PFSK-1 (cell line): ENCODE results near the gene PKMYT1.

Source experiments
- FOXP2 ChIP-seq: optimal IDR thresholded peaks from 2 replicates; pipeline ENCODE3; 2011; ENCODE audit warnings: borderline replicate concordance, control low read depth, inconsistent platforms; ENCODE audit not compliant: insufficient read depth; ENCODE audit errors: extremely low read length, extremely low read depth
- POLR2AphosphoS5 ChIP-seq: IDR thresholded peaks from 2 replicates; pipeline ENCODE4 v1.6.1; 2012; ENCODE audit warnings: low read depth, mild to moderate bottlenecking, control low read depth, low read length, moderate library complexity
- SIN3A ChIP-seq: IDR thresholded peaks from 2 replicates; pipeline ENCODE4 v1.6.1; 2012; ENCODE audit warnings: mild to moderate bottlenecking, low read length, moderate library complexity, borderline replicate concordance; ENCODE audit not compliant: insufficient read depth
- TAF1 ChIP-seq: IDR thresholded peaks from 2 replicates; pipeline ENCODE4 v1.6.1; 2012; ENCODE audit warnings: low read length, control low read depth, borderline replicate concordance; ENCODE audit not compliant: insufficient read depth
- TF ChIP-seq, protein P1 (sequence below), 2 experiments: IDR thresholded peaks; 2 replicates each; pipeline versions ENCODE4 v1.6.1 to v1.8.0; 2011 to 2012; ENCODE audit warnings: low read depth in 2 of 2, low read length in 2 of 2, control low read depth in 1 of 2, inconsistent platforms in 1 of 2, mild to moderate bottlenecking in 1 of 2, moderate library complexity in 1 of 2; ENCODE audit not compliant: insufficient read depth in 1 of 2

PKMYT1 gene

DNA sequence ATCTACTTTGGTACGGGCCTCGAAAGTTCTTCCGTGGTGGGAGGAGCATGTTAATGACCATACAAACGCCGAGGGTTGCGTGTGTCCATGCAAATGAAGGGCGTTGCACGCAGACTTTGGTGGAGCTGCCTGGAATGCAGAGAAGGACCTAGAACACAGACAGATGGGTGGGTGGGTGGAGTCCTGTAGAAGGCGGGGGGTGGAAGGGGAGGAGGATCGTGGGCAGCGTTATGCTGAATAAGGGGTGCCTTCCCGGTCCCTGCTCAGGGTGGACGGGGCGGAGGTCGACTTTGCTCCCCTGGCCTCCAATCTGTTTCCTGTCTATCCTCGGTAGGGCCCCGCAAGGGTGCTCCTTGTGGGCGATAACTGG lies 11.9 kb downstream of the PKMYT1 start:
- TF ChIP-seq, protein P1, sequence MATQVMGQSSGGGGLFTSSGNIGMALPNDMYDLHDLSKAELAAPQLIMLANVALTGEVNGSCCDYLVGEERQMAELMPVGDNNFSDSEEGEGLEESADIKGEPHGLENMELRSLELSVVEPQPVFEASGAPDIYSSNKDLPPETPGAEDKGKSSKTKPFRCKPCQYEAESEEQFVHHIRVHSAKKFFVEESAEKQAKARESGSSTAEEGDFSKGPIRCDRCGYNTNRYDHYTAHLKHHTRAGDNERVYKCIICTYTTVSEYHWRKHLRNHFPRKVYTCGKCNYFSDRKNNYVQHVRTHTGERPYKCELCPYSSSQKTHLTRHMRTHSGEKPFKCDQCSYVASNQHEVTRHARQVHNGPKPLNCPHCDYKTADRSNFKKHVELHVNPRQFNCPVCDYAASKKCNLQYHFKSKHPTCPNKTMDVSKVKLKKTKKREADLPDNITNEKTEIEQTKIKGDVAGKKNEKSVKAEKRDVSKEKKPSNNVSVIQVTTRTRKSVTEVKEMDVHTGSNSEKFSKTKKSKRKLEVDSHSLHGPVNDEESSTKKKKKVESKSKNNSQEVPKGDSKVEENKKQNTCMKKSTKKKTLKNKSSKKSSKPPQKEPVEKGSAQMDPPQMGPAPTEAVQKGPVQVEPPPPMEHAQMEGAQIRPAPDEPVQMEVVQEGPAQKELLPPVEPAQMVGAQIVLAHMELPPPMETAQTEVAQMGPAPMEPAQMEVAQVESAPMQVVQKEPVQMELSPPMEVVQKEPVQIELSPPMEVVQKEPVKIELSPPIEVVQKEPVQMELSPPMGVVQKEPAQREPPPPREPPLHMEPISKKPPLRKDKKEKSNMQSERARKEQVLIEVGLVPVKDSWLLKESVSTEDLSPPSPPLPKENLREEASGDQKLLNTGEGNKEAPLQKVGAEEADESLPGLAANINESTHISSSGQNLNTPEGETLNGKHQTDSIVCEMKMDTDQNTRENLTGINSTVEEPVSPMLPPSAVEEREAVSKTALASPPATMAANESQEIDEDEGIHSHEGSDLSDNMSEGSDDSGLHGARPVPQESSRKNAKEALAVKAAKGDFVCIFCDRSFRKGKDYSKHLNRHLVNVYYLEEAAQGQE (IDR thresholded peaks at IDR 0.05; ENCODE audit: insufficient read depth in 1 of 2, low read depth in 2 of 2, low read length in 2 of 2): no peak
- TF ChIP-seq FOXP2 (no peak), TAF1 (no peak), POLR2AphosphoS5 (no peak), SIN3A (no peak)

DNA sequence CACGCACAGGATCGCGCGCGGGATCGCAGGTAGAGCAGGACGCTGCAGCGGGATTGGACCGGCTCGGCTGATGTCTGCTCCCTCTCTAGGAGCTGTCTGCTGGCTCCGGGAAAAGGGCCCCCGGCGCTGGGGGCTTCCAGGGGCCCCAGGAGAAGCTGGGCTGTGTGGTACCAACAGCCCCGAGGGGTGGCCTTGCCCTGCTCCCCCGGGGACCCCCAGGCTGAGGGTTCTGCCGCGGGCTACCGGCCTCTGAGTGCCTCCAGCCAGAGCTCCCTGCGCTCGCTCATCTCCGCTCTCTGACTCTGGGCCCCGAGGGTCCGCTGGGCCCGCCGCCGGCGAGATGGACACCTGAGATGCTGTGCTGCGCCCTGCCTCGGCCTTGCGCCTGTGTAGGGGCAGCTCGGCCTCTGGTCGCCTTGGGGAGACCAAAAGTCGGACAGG lies 12.5 kb downstream of the PKMYT1 start:
- TF ChIP-seq FOXP2 (no peak), POLR2AphosphoS5 (no peak), TAF1 (no peak), SIN3A (no peak)
- TF ChIP-seq, protein P1 (IDR thresholded peaks at IDR 0.05; ENCODE audit: insufficient read depth in 1 of 2, low read depth in 2 of 2, low read length in 2 of 2): no peak

DNA sequence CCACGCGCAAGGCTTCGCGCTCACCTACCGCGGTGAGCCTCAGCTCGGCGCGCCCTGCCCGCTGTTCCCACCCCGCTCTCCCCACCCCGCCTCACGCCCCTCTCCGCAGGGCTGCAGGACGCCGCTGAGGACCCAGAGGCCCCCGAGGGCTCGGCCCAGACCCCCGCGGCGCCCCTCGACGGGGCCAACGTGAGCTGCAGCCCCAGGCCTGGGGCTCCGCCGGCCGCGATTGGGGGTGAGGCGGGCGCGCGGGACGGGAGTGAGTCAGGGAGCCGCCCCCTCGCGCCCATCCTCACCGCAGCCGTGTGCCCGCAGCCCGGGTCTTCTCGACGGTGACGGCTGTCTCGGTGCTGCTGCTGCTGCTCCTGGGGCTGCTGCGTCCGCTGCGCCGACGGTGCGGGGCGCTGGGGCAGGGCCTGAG lies 13.0 kb downstream of the PKMYT1 start:
- TF ChIP-seq, protein P1 (IDR thresholded peaks at IDR 0.05; ENCODE audit: insufficient read depth in 1 of 2, low read depth in 2 of 2, low read length in 2 of 2): no peak
- TF ChIP-seq TAF1 (no peak), POLR2AphosphoS5 (no peak), SIN3A (no peak), FOXP2 (no peak)

DNA sequence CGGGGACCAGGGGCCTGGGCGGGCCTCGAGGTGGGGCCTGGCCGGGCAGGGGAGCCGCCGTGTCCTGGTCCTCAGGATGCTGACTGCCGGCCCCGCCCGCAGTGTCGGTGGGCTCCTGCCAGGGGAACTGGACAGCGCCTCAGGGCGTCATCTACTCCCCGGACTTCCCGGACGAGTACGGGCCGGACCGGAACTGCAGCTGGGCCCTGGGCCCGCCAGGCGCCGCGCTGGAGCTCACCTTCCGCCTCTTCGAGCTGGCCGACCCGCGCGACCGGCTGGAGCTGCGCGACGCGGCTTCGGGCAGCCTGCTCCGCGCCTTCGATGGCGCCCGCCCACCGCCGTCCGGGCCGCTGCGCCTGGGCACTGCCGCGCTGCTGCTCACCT lies 13.4 kb downstream of the PKMYT1 start:
- TF ChIP-seq SIN3A: no peak

DNA sequence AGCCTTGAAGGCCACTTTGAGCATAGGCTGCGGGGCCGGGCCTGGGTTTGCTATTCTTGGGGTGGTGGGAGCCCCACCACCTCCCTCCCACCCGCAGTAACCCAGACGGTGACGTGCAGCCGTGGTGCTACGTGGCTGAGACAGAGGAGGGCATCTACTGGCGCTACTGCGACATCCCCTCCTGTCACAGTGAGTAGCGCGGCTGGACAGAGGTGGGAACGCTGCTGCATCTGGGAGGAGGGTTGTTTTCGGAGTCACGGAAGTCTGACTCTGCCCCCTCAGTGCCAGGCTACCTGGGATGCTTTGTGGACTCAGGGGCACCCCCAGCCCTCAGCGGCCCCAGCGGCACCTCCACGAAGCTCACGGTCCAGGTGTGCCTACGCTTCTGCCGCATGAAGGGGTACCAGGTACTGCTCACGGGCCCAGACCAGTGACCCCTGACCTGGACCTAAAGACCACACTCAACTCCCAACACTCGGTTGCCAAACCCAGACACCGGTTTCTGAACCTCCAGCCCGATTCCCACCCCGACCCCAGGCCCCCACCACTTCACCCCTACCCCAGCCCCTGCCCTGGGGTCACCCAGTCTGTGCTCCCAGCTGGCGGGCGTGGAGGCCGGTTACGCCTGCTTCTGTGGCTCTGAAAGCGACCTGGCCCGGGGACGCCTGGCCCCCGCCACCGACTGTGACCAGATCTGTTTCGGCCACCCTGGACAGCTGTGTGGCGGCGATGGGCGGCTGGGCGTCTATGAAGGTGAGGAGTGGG lies 14.0 kb downstream of the PKMYT1 start:
- no peak for TF ChIP-seq TAF1
- TF ChIP-seq FOXP2: no peak
- TF ChIP-seq SIN3A: no peak

DNA sequence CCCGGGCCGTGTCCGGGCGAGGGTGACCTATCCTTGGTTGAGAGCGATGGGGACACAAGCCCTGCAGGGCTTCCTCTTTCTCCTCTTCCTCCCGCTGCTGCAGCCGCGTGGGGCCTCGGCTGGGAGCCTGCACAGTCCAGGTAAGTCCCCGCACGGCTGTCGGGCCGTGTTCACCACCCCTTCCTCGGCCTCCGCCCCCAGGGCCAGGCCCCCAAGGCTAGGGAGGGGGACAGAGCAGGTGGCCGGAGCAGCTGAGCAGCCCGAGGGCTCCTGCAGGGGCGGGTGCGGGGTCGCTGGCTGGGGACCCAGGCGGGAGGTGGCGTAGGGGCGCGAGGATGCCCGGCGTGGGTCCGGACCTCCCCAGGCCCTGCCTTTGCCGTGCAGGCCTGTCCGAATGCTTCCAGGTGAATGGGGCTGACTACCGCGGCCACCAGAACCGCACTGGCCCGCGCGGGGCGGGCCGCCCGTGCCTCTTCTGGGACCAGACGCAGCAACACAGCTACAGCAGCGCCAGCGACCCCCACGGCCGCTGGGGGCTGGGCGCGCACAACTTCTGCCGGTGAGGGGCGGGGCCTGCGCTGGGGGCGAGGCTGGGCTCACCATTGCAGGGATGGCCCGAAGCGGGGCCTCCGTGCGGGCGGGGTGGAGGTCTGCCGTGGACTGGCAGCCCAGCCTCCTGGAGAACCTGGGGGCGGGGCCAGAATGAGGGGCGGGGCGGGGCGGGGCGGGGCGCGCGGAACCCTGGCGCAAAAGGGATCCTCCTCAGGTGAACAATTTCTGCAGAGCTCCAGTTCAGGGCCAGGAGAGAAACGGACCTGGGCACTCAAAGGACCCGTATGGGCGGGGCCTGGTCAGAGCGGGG lies 15.5 kb downstream of the PKMYT1 start:
- TF ChIP-seq POLR2AphosphoS5 (no peak), SIN3A (no peak), FOXP2 (no peak), TAF1 (no peak)
- TF ChIP-seq, protein P1 (IDR thresholded peaks at IDR 0.05; ENCODE audit: insufficient read depth in 1 of 2, low read depth in 2 of 2, low read length in 2 of 2): no peak
